Astrocyte (in vitro differentiated cells and primary cell): ENCODE measurements around the gene SAAL1. TPM values are rescaled to one million over a fixed set of nuclear protein-coding genes. Genes with fewer than 3 reads are reported as not detected.

Experiments used
- DNase-seq: peaks from one replicate; pipeline ENCODE4 v3.0.0-alpha.2; 2010; ENCODE audit warnings: low read depth
- FAIRE-seq: peaks from 2 replicates; lab custom pipeline; 2011; peaks lifted over from hg19 to GRCh38; lab: Jason Lieb, UNC
- H2AFZ ChIP-seq: 2 replicates; pipeline ENCODE4 v1.6.0; 2012; ENCODE audit warnings: low read depth, low read length, inconsistent platforms
- H3K27ac ChIP-seq: 2 replicates; pipeline ENCODE4 v1.5.1; 2011; ENCODE audit warnings: low read depth, low read length, inconsistent platforms
- H3K27me3 ChIP-seq: 2 replicates; pipeline ENCODE4 v1.6.0; 2011; ENCODE audit warnings: low read length, inconsistent platforms; ENCODE audit not compliant: insufficient read depth
- H3K36me3 ChIP-seq: 2 replicates; pipeline ENCODE4 v1.5.1; 2011; ENCODE audit warnings: low read length, inconsistent platforms; ENCODE audit not compliant: insufficient read depth
- H3K4me1 ChIP-seq: 2 replicates; pipeline ENCODE4 v1.5.1; 2011; ENCODE audit warnings: low read length, inconsistent platforms; ENCODE audit not compliant: insufficient read depth
- H3K4me2 ChIP-seq: 2 replicates; pipeline ENCODE4 v1.6.0; 2012; ENCODE audit warnings: low read length, inconsistent platforms
- H3K4me3 ChIP-seq: 2 replicates; pipeline ENCODE4 v1.5.1; 2011; ENCODE audit warnings: low read depth, mild to moderate bottlenecking, low read length, inconsistent platforms; ENCODE audit not compliant: insufficient read depth
- H3K79me2 ChIP-seq: 2 replicates; pipeline ENCODE4 v1.6.0; 2012; ENCODE audit warnings: mild to moderate bottlenecking, low read length, inconsistent platforms; ENCODE audit not compliant: insufficient read depth
- H3K9ac ChIP-seq: 2 replicates; pipeline ENCODE4 v1.6.0; 2012; ENCODE audit warnings: mild to moderate bottlenecking, low read length, inconsistent platforms
- H3K9me3 ChIP-seq: 2 replicates; pipeline ENCODE4 v1.5.1; 2012; ENCODE audit warnings: low read depth, mild to moderate bottlenecking, low read length, inconsistent platforms; ENCODE audit not compliant: insufficient read depth
- H4K20me1 ChIP-seq: 2 replicates; pipeline ENCODE4 v1.6.0; 2012; ENCODE audit warnings: low read length, inconsistent platforms; ENCODE audit not compliant: insufficient read depth
- H3K27ac Mint-ChIP-seq: one replicate; pipeline ENCODE4 v1.8.0; 2021; ENCODE audit warnings: mild to moderate bottlenecking, mixed read lengths; ENCODE audit not compliant: unreplicated experiment
- H3K27me3 Mint-ChIP-seq: one replicate; pipeline ENCODE4 v1.8.0; 2021; ENCODE audit warnings: low read depth, mixed read lengths; ENCODE audit not compliant: unreplicated experiment
- H3K36me3 Mint-ChIP-seq: one replicate; pipeline ENCODE4 v1.8.0; 2021; ENCODE audit warnings: low read depth, mixed read lengths; ENCODE audit not compliant: unreplicated experiment
- H3K4me1 Mint-ChIP-seq: one replicate; pipeline ENCODE4 v1.8.0; 2021; ENCODE audit warnings: low read depth, mixed read lengths; ENCODE audit not compliant: unreplicated experiment
- H3K4me3 Mint-ChIP-seq: one replicate; pipeline ENCODE4 v1.8.0; 2021; ENCODE audit warnings: mild to moderate bottlenecking, moderate library complexity, mixed read lengths; ENCODE audit not compliant: unreplicated experiment
- H3K9me3 Mint-ChIP-seq: one replicate; pipeline ENCODE4 v1.8.0; 2021; ENCODE audit warnings: mild to moderate bottlenecking, mixed read lengths; ENCODE audit not compliant: unreplicated experiment
- CTCF ChIP-seq: IDR thresholded peaks from 2 replicates; pipeline ENCODE4 v1.5.1; 2011; ENCODE audit warnings: low read depth, mild to moderate bottlenecking, inconsistent platforms, low read length, moderate library complexity; ENCODE audit not compliant: insufficient read depth
- EZH2 ChIP-seq: IDR thresholded peaks from 2 replicates; pipeline ENCODE4 v1.6.1; 2012; ENCODE audit warnings: mild to moderate bottlenecking, low read length, inconsistent platforms; ENCODE audit not compliant: insufficient read depth
- total RNA-seq: library from RNA; stranded (reverse); gene quantifications from 2 replicates; pipeline ENCODE4 v1.2.1, GENCODE V29; 2021

SAAL1 gene
- total RNA-seq, 1 donor from 2014 or later = 13.1 TPM

GRCh38 chr11:18080451-18080850 lies 25.4 kb downstream of the SAAL1 start:
- no peak for TF ChIP-seq CTCF
- no peak for TF ChIP-seq EZH2
- FAIRE-seq (no peak), DNase-seq (no peak)
- no peaks in the 10 kb centered on the region for H3K79me2 ChIP-seq
- H3K9me3 Mint-ChIP-seq = no peaks in the 10 kb centered on the region
- no peak overlapping the region for H3K4me2 ChIP-seq
- no peak overlapping the region for H3K27ac Mint-ChIP-seq
- no peaks in the 10 kb centered on the region for H3K4me1 ChIP-seq
- no peaks in the 10 kb centered on the region for H3K9me3 ChIP-seq
- peaks cover 4% of the 10 kb centered on the region for H3K4me1 Mint-ChIP-seq
- no peak overlapping the region for H3K4me3 ChIP-seq
- H4K20me1 ChIP-seq = no peaks in the 10 kb centered on the region
- H3K27ac ChIP-seq = no peak overlapping the region
- H3K36me3 Mint-ChIP-seq = peaks cover 8% of the 10 kb centered on the region
- peaks cover 9% of the 10 kb centered on the region for H3K36me3 ChIP-seq
- H2AFZ ChIP-seq = no peak overlapping the region
- H3K27me3 ChIP-seq = no peaks in the 10 kb centered on the region
- H3K27me3 Mint-ChIP-seq = no peaks in the 10 kb centered on the region
- no peak overlapping the region for H3K4me3 Mint-ChIP-seq
- H3K9ac ChIP-seq = no peak overlapping the region

- Mint-ChIP-seq H3K4me3 (no peak overlapping the region), H3K27ac (no peak overlapping the region), H3K9me3 (no peaks in the 10 kb centered on the region), H3K4me1 (peaks cover 4% of the 10 kb centered on the region), H3K27me3 (no peaks in the 10 kb centered on the region), H3K36me3 (peaks cover 10% of the 10 kb centered on the region)
- no peak overlapping the region for H3K9ac ChIP-seq
- H3K79me2 ChIP-seq = no peaks in the 10 kb centered on the region
- no peak overlapping the region for H3K27ac ChIP-seq
- no peak overlapping the region for H2AFZ ChIP-seq
- no peak overlapping the region for H3K4me2 ChIP-seq
- H3K36me3 ChIP-seq = peaks cover 9% of the 10 kb centered on the region
- no peaks in the 10 kb centered on the region for H3K4me1 ChIP-seq
- H3K27me3 ChIP-seq = no peaks in the 10 kb centered on the region
- H4K20me1 ChIP-seq = no peaks in the 10 kb centered on the region
- DNase-seq = no peak
- no peak for FAIRE-seq
- no peak overlapping the region for H3K4me3 ChIP-seq
- TF ChIP-seq CTCF = no peak
- TF ChIP-seq EZH2 = no peak
- no peaks in the 10 kb centered on the region for H3K9me3 ChIP-seq
Measured at GRCh38 chr11:18078909-18079308, 27.0 kb downstream of the SAAL1 start.

GRCh38 chr11:18075444-18075843 lies 30.4 kb downstream of the SAAL1 start:
- no peak overlapping the region for H3K27ac Mint-ChIP-seq
- H3K27me3 Mint-ChIP-seq = no peaks in the 10 kb centered on the region
- peaks cover 5% of the 10 kb centered on the region for H3K36me3 ChIP-seq
- no peaks in the 10 kb centered on the region for H3K9me3 Mint-ChIP-seq
- H3K36me3 Mint-ChIP-seq = peaks cover 2% of the 10 kb centered on the region
- no peak overlapping the region for H3K4me2 ChIP-seq
- peaks cover 4% of the 10 kb centered on the region for H3K4me1 Mint-ChIP-seq
- H3K9ac ChIP-seq = no peak overlapping the region
- H3K4me3 Mint-ChIP-seq = no peak overlapping the region
- H3K4me3 ChIP-seq = no peak overlapping the region
- no peaks in the 10 kb centered on the region for H3K9me3 ChIP-seq
- no peaks in the 10 kb centered on the region for H3K79me2 ChIP-seq
- no peaks in the 10 kb centered on the region for H4K20me1 ChIP-seq
- TF ChIP-seq EZH2 = no peak
- no peak for TF ChIP-seq CTCF
- FAIRE-seq (no peak), DNase-seq (no peak)
- no peaks in the 10 kb centered on the region for H3K4me1 ChIP-seq
- H3K27ac ChIP-seq = no peak overlapping the region
- no peaks in the 10 kb centered on the region for H3K27me3 ChIP-seq
- H2AFZ ChIP-seq = no peak overlapping the region
